Measurements from ENCODE around the gene SNRNP200.
A peak's percentile ranks its signal among the peaks of the same experiment; 100 is the strongest.

Gene SNRNP200

DNA sequence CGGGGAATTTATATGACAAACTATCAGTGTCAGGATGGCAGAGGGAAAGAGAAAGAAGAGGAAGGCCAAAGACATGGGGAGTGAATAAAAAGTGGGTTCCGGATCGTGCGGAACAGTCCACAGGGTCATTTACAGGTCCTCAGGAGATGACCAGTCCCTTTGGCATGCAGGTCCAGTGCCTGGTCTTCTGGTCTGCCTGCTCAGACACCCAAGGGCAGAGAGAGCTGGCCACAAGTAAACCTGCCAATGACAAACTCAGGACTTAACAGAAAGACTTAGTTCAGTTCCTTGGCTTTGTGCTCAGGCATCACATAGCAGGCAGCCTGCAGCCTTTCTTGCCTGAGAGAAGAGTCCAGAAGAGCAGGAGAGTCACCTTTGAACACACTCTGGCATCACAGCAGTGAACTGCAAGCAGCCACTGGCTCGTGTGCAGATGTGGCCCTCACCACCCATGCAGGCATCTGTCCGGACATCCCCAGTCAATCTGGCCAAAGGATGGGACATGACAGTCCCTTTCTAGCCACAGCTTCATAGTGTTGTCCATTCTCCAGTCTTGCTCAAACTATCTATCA is 53.5 kb downstream of the SNRNP200 start:
- no peak for DNase-seq (ENCODE audit: low spot score)

DNA sequence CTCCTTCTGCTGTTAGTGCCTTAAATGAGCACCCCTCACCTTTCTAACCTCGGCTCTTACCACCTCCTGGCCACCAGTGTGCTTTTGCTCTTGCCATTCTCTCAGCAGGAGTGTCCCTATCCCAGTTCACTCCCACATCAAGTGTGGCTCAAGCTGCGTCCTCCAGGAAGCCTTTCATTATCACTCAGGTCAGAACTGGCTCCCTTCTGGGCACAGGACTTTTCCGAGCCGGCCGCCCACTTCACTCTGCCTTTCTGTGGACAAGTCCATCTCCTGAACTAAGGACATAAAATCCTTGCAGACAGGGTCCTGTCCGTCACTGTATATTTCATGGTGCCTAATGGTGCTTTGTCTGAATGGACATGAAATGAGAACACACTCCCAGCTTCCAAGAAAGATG is 55.2 kb downstream of the SNRNP200 start:
- no peak for DNase-seq (ENCODE audit: low spot score)

DNA sequence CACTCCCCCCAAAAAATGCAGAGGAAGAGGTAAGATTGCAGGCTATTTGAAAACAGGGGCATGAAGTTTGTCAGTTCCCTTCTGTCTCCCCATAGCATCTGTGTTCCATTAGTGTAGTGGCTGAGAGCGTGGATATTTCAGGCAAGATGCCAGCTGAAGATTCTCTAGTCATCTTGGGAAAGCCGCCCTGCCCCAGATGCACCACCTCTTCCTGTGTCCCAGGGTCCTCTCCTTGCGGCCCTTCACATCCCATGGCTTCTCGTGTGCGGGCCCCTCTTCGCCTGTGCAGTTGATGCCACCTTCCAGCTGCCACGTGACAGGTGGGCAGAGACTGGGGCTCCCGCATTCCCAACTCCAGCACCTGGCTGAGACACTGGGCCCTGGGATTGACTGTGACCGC is 55.7 kb downstream of the SNRNP200 start:
- DNase-seq (ENCODE audit: low spot score): no peak

DNA sequence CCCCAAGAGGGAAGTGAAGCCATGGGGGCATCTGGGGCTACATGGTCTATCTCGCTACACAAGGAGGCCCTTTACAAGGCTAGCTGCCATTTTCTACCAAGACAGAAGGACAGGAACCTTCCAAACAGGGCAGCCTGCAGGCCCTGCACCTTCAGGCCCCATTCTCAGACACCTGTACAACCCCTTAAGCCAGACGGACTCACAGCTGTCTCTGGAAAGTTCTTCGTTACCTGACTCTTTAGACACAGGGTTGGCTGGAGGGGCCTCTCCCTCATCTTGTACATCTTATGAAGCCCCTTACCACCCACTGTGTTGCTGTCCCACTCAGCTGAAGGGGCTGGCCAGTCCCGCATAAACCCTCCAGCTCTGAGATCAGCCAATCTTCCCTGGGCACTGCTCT is 56.7 kb downstream of the SNRNP200 start:
- DNase-seq (ENCODE audit: low spot score): no peak

DNA sequence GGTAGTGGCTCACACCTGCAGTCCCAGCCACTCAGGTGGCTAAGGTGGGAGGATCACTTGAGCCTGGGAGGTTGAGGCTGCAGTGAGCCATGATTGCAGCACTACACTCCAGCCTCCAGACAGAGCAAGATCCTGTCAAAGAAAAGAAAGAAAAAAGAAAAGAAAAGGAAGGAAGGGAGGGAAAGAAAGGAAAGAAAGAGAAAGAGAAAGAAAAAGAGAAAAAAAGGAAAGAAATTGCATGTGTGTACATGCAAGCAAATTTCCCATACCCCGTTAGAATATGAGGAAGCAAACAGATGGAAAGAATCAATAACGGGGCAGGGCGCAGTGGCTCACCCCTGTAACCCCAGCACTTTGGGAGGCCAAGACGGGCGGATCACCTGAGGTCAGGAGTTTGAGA is 57.5 kb downstream of the SNRNP200 start:
- DNase-seq (ENCODE audit: low spot score): no peak

DNA sequence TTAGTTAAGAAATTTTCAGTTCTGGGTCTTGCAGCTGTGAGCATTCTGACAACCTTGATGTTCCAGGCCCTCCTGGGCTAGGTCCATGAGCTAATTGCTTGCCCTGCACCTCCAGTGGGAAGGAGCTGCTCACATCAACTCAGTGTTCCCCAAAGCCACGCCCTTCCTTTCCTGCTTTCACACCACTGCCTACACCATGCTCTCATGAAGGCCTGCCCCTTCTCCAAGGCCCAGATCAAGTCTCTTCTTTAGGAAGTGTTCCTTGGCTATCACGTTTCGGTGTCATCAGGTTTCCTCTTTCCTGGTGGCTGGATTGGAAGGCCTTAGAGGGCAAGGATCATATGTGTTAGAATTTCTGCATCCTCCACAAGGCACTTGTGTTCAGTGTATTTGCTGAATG is 58.3 kb downstream of the SNRNP200 start:
- no peak for DNase-seq (ENCODE audit: low spot score)

DNA sequence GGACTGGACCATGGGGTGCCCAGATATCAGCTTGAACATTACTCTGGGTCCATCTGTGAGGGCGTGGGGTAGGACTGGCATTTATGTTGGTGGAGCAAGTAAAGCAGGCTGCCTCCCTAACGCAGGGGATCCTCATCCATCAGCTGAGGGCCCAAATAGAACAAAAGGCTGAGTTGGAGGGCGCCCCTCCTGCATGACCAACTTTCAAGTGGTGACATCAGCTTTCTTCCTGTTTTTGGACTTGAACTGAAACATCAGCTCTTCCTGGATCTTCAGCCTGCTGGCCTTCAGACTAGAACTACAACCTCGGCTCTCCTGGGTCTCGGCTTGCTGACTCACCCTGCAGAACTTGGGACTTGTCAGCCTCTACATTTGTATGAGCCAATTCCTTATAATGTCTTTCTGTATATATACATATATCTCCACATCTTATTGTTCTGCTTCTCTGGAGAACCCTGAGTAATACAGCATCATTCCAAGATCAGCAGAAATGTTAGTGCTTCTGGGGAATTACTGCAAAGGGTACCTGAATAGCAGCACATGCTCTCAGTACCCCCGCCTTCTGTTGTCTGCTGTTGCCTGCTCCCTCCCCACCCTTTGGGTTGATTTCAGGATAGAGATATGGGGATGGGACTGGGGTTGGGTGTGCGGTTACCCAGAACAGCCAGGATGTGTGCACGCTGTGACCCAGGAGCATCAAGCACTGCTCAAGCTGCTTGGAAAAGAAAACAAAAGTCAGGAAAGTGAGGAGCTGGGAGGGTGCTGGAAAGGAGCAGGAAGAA is 59.5 kb downstream of the SNRNP200 start:
- peak; percentile 10 for DNase-seq (ENCODE audit: low spot score)

GRCh38 chr2:96243843-96244242 is 61.5 kb downstream of the SNRNP200 start:
- DNase-seq (ENCODE audit: low spot score): no peak

DNA sequence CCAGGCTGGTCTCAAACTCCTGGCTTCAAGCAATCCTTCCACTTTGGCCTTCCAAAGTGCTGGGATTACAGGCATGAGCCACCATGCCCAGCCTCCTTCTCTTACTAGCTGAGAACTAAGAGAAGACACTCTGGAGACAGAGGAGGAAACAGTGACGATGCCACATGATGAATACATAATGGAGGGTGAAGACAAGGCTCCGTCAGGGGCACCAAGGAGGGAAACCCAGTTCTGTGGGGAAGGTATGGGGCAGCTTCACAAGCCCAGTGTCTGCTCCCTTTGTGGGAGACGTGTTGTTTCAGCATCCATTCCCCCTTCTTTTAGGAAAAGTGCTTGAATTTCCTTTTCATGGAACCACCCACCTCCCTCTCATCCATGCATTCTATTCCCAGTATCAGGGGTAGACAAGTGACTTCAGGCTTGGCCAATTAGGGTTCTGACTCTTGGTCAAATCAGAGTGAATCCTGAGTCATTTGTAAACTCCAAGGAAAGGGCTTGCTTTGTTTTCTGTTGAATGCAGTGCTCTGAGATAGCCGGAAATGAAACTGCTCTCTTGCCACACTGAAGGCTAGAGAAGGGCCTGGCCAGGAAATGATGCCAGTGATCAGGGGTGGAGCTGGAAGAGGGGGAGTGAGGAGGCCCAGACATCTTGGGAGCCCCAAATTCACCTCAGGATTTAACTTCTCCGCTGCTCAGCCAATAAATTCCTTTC is 63.3 kb downstream of the SNRNP200 start:
- DNase-seq (ENCODE audit: low spot score): peak; percentile 62

DNA sequence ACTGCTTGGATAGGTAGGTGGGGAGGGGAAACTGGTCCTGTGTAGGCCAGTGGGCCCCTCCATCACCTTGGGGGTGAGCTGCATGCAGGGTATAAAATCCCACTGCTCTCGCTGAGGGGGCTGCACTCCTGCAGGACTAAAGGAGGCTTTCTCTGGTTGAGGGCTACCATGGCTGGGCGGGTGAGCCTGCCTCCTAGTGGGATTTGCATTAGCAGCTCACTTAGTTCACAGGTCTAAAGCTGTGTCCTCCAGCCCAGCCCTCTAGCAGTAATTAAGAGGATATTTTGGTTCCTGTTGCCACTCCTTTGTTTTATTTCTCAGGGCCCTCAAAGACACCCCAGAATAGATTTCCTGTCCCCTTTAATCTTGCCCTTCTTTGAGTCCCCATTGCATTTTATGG is 64.1 kb downstream of the SNRNP200 start:
- DNase-seq (ENCODE audit: low spot score): no peak

GRCh38 chr2:96240341-96241038 is 64.9 kb downstream of the SNRNP200 start:
- DNase-seq (ENCODE audit: low spot score): no peak

- DNase-seq (ENCODE audit: low spot score): no peak
Measured at GRCh38 chr2:96239745-96240264, 65.5 kb downstream of the SNRNP200 start.

GRCh38 chr2:96239091-96239490 is 66.3 kb downstream of the SNRNP200 start:
- DNase-seq (ENCODE audit: low spot score): no peak

GRCh38 chr2:96238266-96238665 is 67.1 kb downstream of the SNRNP200 start:
- DNase-seq (ENCODE audit: low spot score): no peak

DNA sequence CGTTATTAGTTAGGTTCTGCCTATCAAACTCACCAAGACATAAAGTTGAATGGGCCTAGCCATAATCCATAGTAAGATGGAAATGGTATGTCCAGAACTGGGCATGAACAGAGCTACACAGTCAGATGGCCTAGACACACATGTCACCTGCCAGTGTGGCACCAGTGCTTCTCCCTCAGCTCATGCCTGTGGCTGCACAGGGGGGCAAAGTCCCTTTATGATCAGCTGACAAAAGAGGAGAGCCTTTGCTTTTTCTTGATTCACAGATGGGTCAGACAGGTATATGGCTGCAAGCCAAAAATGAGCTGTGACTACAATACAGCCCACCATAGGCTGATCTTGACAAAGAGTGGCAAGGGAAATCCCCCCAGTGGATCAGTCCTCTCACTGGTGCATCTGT is 68.5 kb downstream of the SNRNP200 start:
- no peak for DNase-seq (ENCODE audit: low spot score)

DNA sequence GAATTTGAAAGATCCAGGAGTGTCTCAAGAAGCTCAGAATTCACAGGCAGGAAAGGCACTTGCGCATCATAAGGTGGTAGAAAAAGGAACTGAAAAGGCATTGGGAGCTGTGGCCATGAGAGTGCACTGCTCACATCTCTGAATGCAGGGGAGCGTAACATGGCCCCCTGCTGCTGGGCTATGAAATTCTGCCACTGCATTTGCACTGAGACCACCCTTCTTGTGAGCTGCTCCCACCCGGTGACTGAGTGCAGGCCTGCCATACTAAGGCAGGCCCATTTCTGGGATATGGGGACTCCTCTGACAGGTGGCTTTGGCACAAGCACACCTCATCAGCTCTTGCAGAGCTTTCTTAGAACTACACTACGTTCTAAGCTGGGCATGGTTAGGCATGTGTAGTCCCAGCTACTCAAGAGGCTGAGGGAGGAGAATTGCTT is 71.4 kb downstream of the SNRNP200 start:
- DNase-seq (ENCODE audit: low spot score): no peak

GRCh38 chr2:96233436-96233835 is 71.9 kb downstream of the SNRNP200 start:
- DNase-seq (ENCODE audit: low spot score): no peak

DNA sequence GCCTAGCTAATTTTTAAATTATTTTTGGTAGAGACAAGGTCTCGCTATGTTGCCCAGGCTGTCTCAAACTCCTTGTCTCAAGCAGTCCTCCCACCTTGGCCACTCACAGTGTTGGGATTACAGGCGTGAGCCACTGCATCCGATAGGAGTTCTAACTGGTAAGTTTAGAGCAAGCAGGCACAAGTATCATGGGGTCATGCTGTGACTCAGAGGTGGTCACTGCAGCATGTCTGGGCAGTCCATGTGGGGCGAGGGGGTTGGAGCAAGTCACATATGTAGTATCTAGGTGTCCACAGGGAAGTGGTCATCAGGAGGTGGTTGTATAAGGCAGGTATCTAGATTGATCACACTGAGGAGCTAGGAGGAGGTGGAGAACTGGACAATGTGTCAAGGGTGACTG is 74.0 kb downstream of the SNRNP200 start:
- DNase-seq (ENCODE audit: low spot score): no peak

- peak; percentile 7 for DNase-seq (ENCODE audit: low spot score)
Measured at GRCh38 chr2:96225016-96225533, 80.3 kb downstream of the SNRNP200 start.

Data from CD4-positive, alpha-beta T cell treated with Interleukin-2 at 100 ng/mL for 4 hours (primary cell).